ENCODE results near the gene TTC7B. TPM values are rescaled to one million over a fixed set of nuclear protein-coding genes. Genes with fewer than 3 reads are reported as not detected.

Gene TTC7B
- total RNA-seq, 1 experiment from 2014 or later: 70.6 TPM

GRCh38 chr14:90616313-90616712 lies 199.9 kb downstream of the TTC7B start:
- H3K9me3 ChIP-seq (ENCODE audit: control insufficient read depth in 1 of 2, insufficient read depth in 1 of 2, low read depth in 1 of 2, low read length in 2 of 2): no peaks in the 10 kb centered on the region
- ATAC-seq (no peak), DNase-seq (ENCODE audit: low read depth, low spot score) (no peak)
- ChIA-PET CTCF (no interaction called here), POLR2A (no interaction called here), RAD21 (ENCODE audit: low non-redundant PET in 1 of 2, low total read pairs in 2 of 2, uncharacterized antibody in 2 of 2, unreplicated experiment in 2 of 2) (no interaction called here)
- no peak overlapping the region for H2AFZ ChIP-seq (ENCODE audit: low read depth, low read length, poor library complexity, severe bottlenecking)
- H3K9me2 ChIP-seq (ENCODE audit: insufficient read depth): no peaks in the 10 kb centered on the region
- intact Hi-C loops (cut with micrococcal nuclease): no loop called here
- H4K20me1 ChIP-seq (ENCODE audit: insufficient read depth): no peaks in the 10 kb centered on the region
- H3K79me2 ChIP-seq (ENCODE audit: insufficient read depth, low read length): no peaks in the 10 kb centered on the region
- TF ChIP-seq ELF1 (IDR thresholded peaks at IDR 0.05; ENCODE audit: borderline replicate concordance, low read depth): no peak
- no peak for TF ChIP-seq SIN3A (IDR thresholded peaks at IDR 0.05; ENCODE audit: low read depth)
- TF ChIP-seq POLR2A (IDR thresholded peaks at IDR 0.05; ENCODE audit: borderline replicate concordance, extremely low read depth, insufficient read depth, insufficient read length): no peak
- TF ChIP-seq JUND (IDR thresholded peaks at IDR 0.05): no peak
- TF ChIP-seq MAX (IDR thresholded peaks at IDR 0.05): no peak
- no peak for TF ChIP-seq ZFX (IDR thresholded peaks at IDR 0.05)
- no peak for TF ChIP-seq EZH2phosphoT487 (IDR thresholded peaks at IDR 0.05; ENCODE audit: borderline replicate concordance)
- no peak for TF ChIP-seq RAD21 (IDR thresholded peaks at IDR 0.05; ENCODE audit: low read depth)
- TF ChIP-seq EZH2 (IDR thresholded peaks at IDR 0.05): no peak
- no peak overlapping the region for H3K27ac ChIP-seq (ENCODE audit: low read depth, low read length)
- H3K36me3 ChIP-seq (ENCODE audit: control insufficient read depth in 1 of 2, insufficient read depth in 2 of 2, low read length in 2 of 2): no peaks in the 10 kb centered on the region
- no TSS peak for BruUV-seq (replicated peaks)
- H3K4me3 ChIP-seq (replicated peaks in 1 of 2; ENCODE audit: low read depth in 1 of 2, low read length in 2 of 2): no peak overlapping the region
- no peak overlapping the region for H3K4me2 ChIP-seq (ENCODE audit: low read length)
- no peak overlapping the region for H3K9ac ChIP-seq (ENCODE audit: low read length)
- no peaks in the 10 kb centered on the region for H3K4me1 ChIP-seq (ENCODE audit: control insufficient read depth in 1 of 2, insufficient read depth in 2 of 2, low read length in 2 of 2)
- H3K27me3 ChIP-seq (ENCODE audit: insufficient read depth, low read length): no peaks in the 10 kb centered on the region

- Histone ChIP-seq H3K9ac (ENCODE audit: low read length) (no peak overlapping the region), H3K9me2 (ENCODE audit: insufficient read depth) (no peaks in the 10 kb centered on the region), H4K20me1 (ENCODE audit: insufficient read depth) (no peaks in the 10 kb centered on the region), H3K4me2 (ENCODE audit: low read length) (no peak overlapping the region), H2AFZ (ENCODE audit: low read depth, low read length, poor library complexity, severe bottlenecking) (no peak overlapping the region), H3K27ac (ENCODE audit: low read depth, low read length) (no peak overlapping the region), H3K36me3 (ENCODE audit: control insufficient read depth in 1 of 2, insufficient read depth in 2 of 2, low read length in 2 of 2) (no peaks in the 10 kb centered on the region), H3K9me3 (ENCODE audit: control insufficient read depth in 1 of 2, insufficient read depth in 1 of 2, low read depth in 1 of 2, low read length in 2 of 2) (no peaks in the 10 kb centered on the region), H3K79me2 (ENCODE audit: insufficient read depth, low read length) (no peaks in the 10 kb centered on the region), H3K4me3 (replicated peaks in 1 of 2; ENCODE audit: low read depth in 1 of 2, low read length in 2 of 2) (no peak overlapping the region), H3K4me1 (ENCODE audit: control insufficient read depth in 1 of 2, insufficient read depth in 2 of 2, low read length in 2 of 2) (no peaks in the 10 kb centered on the region), H3K27me3 (ENCODE audit: insufficient read depth, low read length) (no peaks in the 10 kb centered on the region)
- DNase-seq (ENCODE audit: low read depth, low spot score) (no peak), ATAC-seq (no peak)
- TF ChIP-seq POLR2AphosphoS5 (IDR thresholded peaks at IDR 0.05; ENCODE audit: low read depth, low read length) (no peak), ELF1 (IDR thresholded peaks at IDR 0.05; ENCODE audit: borderline replicate concordance, low read depth) (no peak), YY1 (IDR thresholded peaks at IDR 0.05; ENCODE audit: extremely low read depth, insufficient replicate concordance, low read depth, low read length) (no peak)
- CTCF ChIA-PET: no interaction called here
- RAD21 ChIA-PET (ENCODE audit: low non-redundant PET in 1 of 2, low total read pairs in 2 of 2, uncharacterized antibody in 2 of 2, unreplicated experiment in 2 of 2): no interaction called here
- intact Hi-C loops (cut with micrococcal nuclease): no loop called here
- BruUV-seq (replicated peaks): no TSS peak
- POLR2A ChIA-PET: no interaction called here
Measured at GRCh38 chr14:90615517-90616060, 200.6 kb downstream of the TTC7B start.
